CD14-positive monocyte (primary cell): Measurements from ENCODE around the gene PPFIA1. TPM values are rescaled to one million over a fixed set of nuclear protein-coding genes. Genes with fewer than 3 reads are reported as not detected.

ENCODE experiments used
- DNase-seq, 3 donors: peaks; one replicate each; pipeline ENCODE4 v3.0.0-alpha.2; 2011 to 2022
- H2AFZ ChIP-seq: 2 replicates; pipeline ENCODE4 v1.6.0; 2012; ENCODE audit warnings: mild to moderate bottlenecking, low read depth, low read length, inconsistent platforms; ENCODE audit not compliant: insufficient read depth, poor library complexity, severe bottlenecking
- H3K27ac ChIP-seq, 2 donors: 1 replicate in 1 of 2; 2 replicates in 1 of 2; pipeline ENCODE4 v1.5.1; 2012 to 2013; ENCODE audit warnings: low read length in 2 of 2, control low read depth in 1 of 2, inconsistent platforms in 1 of 2, low read depth in 1 of 2, mild to moderate bottlenecking in 1 of 2
- H3K27me3 ChIP-seq, 2 donors: one replicate each; pipeline versions ENCODE4 v1.6.0 to v1.6.1; 2011 to 2013; ENCODE audit warnings: low read length in 2 of 2; ENCODE audit not compliant: control insufficient read depth in 2 of 2, insufficient read depth in 2 of 2
- H3K36me3 ChIP-seq, 2 donors: replicated peaks in 1 of 2; 1 replicate in 1 of 2; 2 replicates in 1 of 2; pipeline versions ENCODE4 v1.5.1 to v1.6.1; 2012 to 2013; ENCODE audit warnings: low read length in 2 of 2, control low read depth in 1 of 2, inconsistent platforms in 1 of 2, mild to moderate bottlenecking in 1 of 2; ENCODE audit not compliant: insufficient read depth in 2 of 2, control insufficient read depth in 1 of 2
- H3K4me1 ChIP-seq, 2 donors: 1 replicate in 1 of 2; 2 replicates in 1 of 2; pipeline versions ENCODE4 v1.5.1 to v1.6.1; 2012 to 2013; ENCODE audit warnings: low read length in 2 of 2, control low read depth in 1 of 2, inconsistent platforms in 1 of 2, mild to moderate bottlenecking in 1 of 2, moderate library complexity in 1 of 2; ENCODE audit not compliant: insufficient read depth in 2 of 2, control insufficient read depth in 1 of 2
- H3K4me2 ChIP-seq: replicated peaks from 2 replicates; pipeline ENCODE3; 2012; ENCODE audit warnings: low read length, moderate library complexity, mild to moderate bottlenecking; ENCODE audit not compliant: poor library complexity, severe bottlenecking; ENCODE audit errors: extremely low read depth
- H3K4me3 ChIP-seq, 3 experiments: fragments of 200-600 bp in 1 of 3; sonication (generic) in 1 of 3; replicated peaks in 1 of 3; 1 replicate in 2 of 3; 2 replicates in 1 of 3; pipeline ENCODE4 v1.5.1; 2011 to 2013; ENCODE audit warnings: low read length in 3 of 3, mild to moderate bottlenecking in 3 of 3, control low read depth in 2 of 3, low read depth in 2 of 3, inconsistent platforms in 1 of 3, moderate library complexity in 1 of 3
- H3K79me2 ChIP-seq: 2 replicates; pipeline ENCODE4 v1.6.0; 2012; ENCODE audit warnings: mild to moderate bottlenecking, control low read depth, inconsistent platforms, low read length, moderate library complexity; ENCODE audit not compliant: insufficient read depth
- H3K9ac ChIP-seq: 2 replicates; pipeline ENCODE4 v1.6.0; 2017; ENCODE audit warnings: low read length, mild to moderate bottlenecking; ENCODE audit not compliant: insufficient read depth, poor library complexity, severe bottlenecking
- H3K9me3 ChIP-seq, 2 donors: replicated peaks in 1 of 2; 1 replicate in 1 of 2; 2 replicates in 1 of 2; pipeline versions ENCODE4 v1.5.1 to v1.6.1; 2012 to 2013; ENCODE audit warnings: low read length in 2 of 2, control low read depth in 1 of 2; ENCODE audit not compliant: control insufficient read depth in 1 of 2, insufficient read depth in 1 of 2
- H4K20me1 ChIP-seq: 2 replicates; pipeline ENCODE4 v1.6.0; 2012; ENCODE audit warnings: mild to moderate bottlenecking, low read length, control low read depth, moderate library complexity; ENCODE audit not compliant: insufficient read depth
- H3K27ac Mint-ChIP-seq, 7 donors: one replicate each; pipeline ENCODE4 v1.8.0; 2020; ENCODE audit warnings: mild to moderate bottlenecking in 7 of 7, mixed read lengths in 7 of 7, moderate library complexity in 6 of 7, inconsistent platforms in 2 of 7
- H3K27me3 Mint-ChIP-seq, 3 donors: one replicate each; pipeline ENCODE4 v1.8.0; 2021 to 2022; ENCODE audit warnings: low read depth in 3 of 3, mild to moderate bottlenecking in 3 of 3, mixed read lengths in 3 of 3, moderate library complexity in 3 of 3, inconsistent platforms in 1 of 3
- H3K36me3 Mint-ChIP-seq, 2 donors: one replicate each; pipeline ENCODE4 v1.8.0; 2020; ENCODE audit warnings: mixed read lengths in 2 of 2, inconsistent platforms in 1 of 2, mild to moderate bottlenecking in 1 of 2
- H3K4me1 Mint-ChIP-seq: one replicate; pipeline ENCODE4 v1.8.0; 2020; ENCODE audit warnings: mild to moderate bottlenecking, mixed read lengths
- H3K4me3 Mint-ChIP-seq, 2 donors: one replicate each; pipeline ENCODE4 v1.8.0; 2020; ENCODE audit warnings: mild to moderate bottlenecking in 2 of 2, mixed read lengths in 2 of 2, moderate library complexity in 1 of 2
- H3K9me3 Mint-ChIP-seq, 7 donors: one replicate each; pipeline ENCODE4 v1.8.0; 2020 to 2022; ENCODE audit warnings: mixed read lengths in 7 of 7, mild to moderate bottlenecking in 6 of 7, moderate library complexity in 6 of 7, inconsistent platforms in 2 of 7
- WGBS: methylation state at CpG from one replicate; pipeline ENCODE4 v1.1.5; 2013; ENCODE audit warnings: missing lambda C conversion rate; ENCODE audit not compliant: insufficient coverage; 5-methylcytosine and 5-hydroxymethylcytosine counted together
- intact Hi-C, 2 donors: fragments of 100-400 bp; cut with micrococcal nuclease; formaldehyde crosslinking; loops; one replicate each; pipeline versions ENCODE4 v1.15.0 to v1.15.1; 2023
- polyA plus RNA-seq, 3 donors: library from polyadenylated mRNA; depleted of rRNA in 1 of 3; unstranded in 2 of 3; stranded (reverse) in 1 of 3; fragments of 300-500 nt in 2 of 3; fragments of >200 nt in 1 of 3; fragmentation: Illumina TruSeq in 2 of 3; gene quantifications; 1 replicate in 2 of 3; 2 replicates in 1 of 3; pipeline ENCODE4 v1.2.3, GENCODE V29; 2012 to 2021
- TF ChIP-seq, protein P1 (sequence below): fragments of 200-600 bp; IDR thresholded peaks from one replicate; pipeline ENCODE4 v1.8.0; 2022; ENCODE audit warnings: antibody characterized with exemption, mild to moderate bottlenecking

PPFIA1 gene
- polyA plus RNA-seq, 3 donors: 7.5 to 65.7 (median 15.5) TPM

DNA sequence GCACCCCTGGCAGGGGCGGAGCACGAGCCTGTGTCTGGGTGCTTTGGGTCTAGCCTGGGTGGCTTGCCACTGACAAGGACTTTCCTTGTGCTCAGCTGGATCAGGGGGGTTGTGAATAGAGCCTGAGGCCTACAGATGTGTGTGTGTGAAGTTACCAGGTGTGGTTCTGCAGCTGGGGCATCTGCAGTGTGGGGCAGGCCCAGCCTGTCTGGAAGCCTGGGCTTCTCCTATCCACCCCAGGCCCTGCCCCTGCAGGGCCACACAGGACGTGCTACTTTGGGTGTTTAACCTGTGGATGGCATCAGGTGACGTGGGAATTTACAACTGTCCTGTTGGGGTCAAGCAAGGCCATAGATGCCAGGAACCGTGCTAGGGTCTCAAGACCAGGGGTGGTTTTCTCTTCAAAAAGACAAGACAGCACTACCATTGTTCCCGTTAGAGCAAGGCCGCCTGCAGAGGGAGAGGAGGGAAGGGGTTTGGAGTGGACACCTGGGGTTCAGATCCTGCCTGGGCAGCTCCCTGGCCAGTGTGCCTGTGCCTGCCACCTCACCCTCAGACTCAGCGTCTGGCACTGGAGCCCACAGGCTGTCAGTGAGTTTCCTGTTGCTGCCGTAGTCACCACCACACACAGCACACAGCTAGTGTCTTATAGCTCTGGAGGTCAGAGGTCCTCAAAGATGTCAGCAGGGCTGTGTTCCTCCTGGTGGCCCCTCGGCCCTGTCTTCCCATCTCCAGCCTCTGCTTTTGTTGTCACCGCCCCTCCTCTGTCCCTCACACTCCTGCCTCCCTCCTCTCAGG is 159.4 kb downstream of the PPFIA1 start:
- Histone ChIP-seq H3K9ac (no peak overlapping the region), H3K27ac (no peak overlapping the region), H3K4me2 (no peak overlapping the region), H3K4me1 (no peaks in the 10 kb centered on the region), H3K4me3 (no peak overlapping the region), H3K79me2 (no peaks in the 10 kb centered on the region), H3K36me3 (no peaks in the 10 kb centered on the region), H3K9me3 (no peaks in the 10 kb centered on the region), H4K20me1 (no peaks in the 10 kb centered on the region), H3K27me3 (peaks cover 0 to 76% of the 10 kb centered on the region in 2 donors), H2AFZ (no peak overlapping the region)
- 57% methylated on average over 11 of the region's 11 CpGs for WGBS
- no peak for DNase-seq
- Mint-ChIP-seq H3K27ac (no peak overlapping the region), H3K4me1 (no peaks in the 10 kb centered on the region), H3K9me3 (peaks cover 0 to 5% (median 0%) of the 10 kb centered on the region in 7 donors), H3K4me3 (peak overlapping the region in 1 of 2 donors; percentile 55), H3K36me3 (no peaks in the 10 kb centered on the region), H3K27me3 (peaks cover 56 to 93% (median 88%) of the 10 kb centered on the region in 3 donors)
- intact Hi-C loops: loop anchor here in 1 of 2 donors (10.0 kb wide), 1 partner anchor 225 kb away; the partner anchor contains the start of gene FADD
- TF ChIP-seq, protein P1, sequence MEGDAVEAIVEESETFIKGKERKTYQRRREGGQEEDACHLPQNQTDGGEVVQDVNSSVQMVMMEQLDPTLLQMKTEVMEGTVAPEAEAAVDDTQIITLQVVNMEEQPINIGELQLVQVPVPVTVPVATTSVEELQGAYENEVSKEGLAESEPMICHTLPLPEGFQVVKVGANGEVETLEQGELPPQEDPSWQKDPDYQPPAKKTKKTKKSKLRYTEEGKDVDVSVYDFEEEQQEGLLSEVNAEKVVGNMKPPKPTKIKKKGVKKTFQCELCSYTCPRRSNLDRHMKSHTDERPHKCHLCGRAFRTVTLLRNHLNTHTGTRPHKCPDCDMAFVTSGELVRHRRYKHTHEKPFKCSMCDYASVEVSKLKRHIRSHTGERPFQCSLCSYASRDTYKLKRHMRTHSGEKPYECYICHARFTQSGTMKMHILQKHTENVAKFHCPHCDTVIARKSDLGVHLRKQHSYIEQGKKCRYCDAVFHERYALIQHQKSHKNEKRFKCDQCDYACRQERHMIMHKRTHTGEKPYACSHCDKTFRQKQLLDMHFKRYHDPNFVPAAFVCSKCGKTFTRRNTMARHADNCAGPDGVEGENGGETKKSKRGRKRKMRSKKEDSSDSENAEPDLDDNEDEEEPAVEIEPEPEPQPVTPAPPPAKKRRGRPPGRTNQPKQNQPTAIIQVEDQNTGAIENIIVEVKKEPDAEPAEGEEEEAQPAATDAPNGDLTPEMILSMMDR: no peak

DNA sequence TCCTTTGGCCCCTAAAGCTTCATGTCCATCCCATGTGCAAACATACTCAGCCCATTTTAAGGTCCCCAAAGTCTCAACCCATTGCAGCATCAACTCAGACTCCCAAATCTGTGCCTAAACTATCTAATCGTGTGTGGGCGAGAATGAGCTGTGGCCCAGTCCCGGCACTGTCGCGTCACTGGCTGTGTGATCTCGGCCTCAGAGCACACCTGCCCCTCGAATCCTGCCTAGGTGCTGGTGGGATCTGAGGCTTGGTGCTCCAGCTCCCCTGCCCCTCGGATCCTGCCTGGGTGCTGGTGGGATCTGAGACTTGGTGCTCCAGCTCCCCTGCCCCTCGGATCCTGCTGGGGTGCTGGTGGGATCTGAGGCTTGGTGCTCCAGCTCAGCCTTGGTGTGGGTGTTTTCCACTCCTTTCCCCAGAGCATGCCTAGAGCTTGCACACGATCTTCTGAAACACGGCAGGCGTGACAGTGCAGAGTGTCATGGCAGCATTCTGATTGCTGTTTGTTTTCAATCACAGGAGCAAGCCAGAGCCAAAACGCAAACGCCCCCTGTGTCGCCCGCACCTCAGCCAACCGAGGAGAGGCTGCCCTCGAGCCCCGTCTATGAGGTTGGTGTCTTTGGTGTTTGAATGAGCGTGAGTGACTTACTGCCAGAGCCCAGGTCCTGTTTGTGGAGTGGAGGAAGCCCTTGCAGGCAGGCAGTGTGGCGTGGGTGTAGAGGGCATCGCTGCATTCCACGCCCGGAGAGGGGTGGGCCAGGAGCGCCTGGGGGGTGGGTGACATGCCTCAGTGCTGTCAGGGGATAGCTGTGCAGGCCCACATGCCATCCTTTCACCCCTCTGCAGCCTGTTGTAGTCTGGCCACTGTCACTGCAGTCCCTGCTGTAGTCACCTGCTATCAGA is 160.4 kb downstream of the PPFIA1 start:
- peak overlapping the region in 1 of 2 donors; percentile 40 for H3K4me3 Mint-ChIP-seq
- DNase-seq: no peak
- Histone ChIP-seq H4K20me1 (no peaks in the 10 kb centered on the region), H3K4me2 (no peak overlapping the region), H3K27me3 (peaks cover 0 to 75% of the 10 kb centered on the region in 2 donors), H3K79me2 (no peaks in the 10 kb centered on the region), H3K9ac (no peak overlapping the region), H3K4me3 (no peak overlapping the region), H3K9me3 (no peaks in the 10 kb centered on the region), H3K4me1 (no peaks in the 10 kb centered on the region), H2AFZ (no peak overlapping the region), H3K27ac (no peak overlapping the region), H3K36me3 (no peaks in the 10 kb centered on the region)
- H3K4me1 Mint-ChIP-seq: no peaks in the 10 kb centered on the region
- H3K27me3 Mint-ChIP-seq: peaks cover 52 to 93% (median 87%) of the 10 kb centered on the region in 3 donors
- H3K9me3 Mint-ChIP-seq: peaks cover 0 to 5% (median 0%) of the 10 kb centered on the region in 7 donors
- TF ChIP-seq, protein P1: no peak
- no peaks in the 10 kb centered on the region for H3K36me3 Mint-ChIP-seq
- no peak overlapping the region for H3K27ac Mint-ChIP-seq
- intact Hi-C loops: no loop called here
- 94% methylated on average over 16 of the region's 25 CpGs for WGBS
